Measurements from ENCODE around the gene ZC3H7A. TPM values are rescaled to one million over a fixed set of nuclear protein-coding genes. Genes with fewer than 3 reads are reported as not detected.
A peak's percentile ranks its signal among the peaks of the same experiment; 100 is the strongest.

The ZC3H7A gene
- total and polyA plus RNA-seq, 2 of the 8 experiments (the other 6 are each of a cell fraction or from before 2014, with no cell fraction given), result 32.0 to 55.9 TPM

GRCh38 chr16:11781773-11782172 lies 15.3 kb downstream of the ZC3H7A start:
- Histone ChIP-seq H4K91ac (replicated peaks; ENCODE audit: insufficient read length, low read length) (no peak overlapping the region), H3K4me2 (ENCODE audit: insufficient read depth in 1 of 2, low read depth in 2 of 2, low read length in 2 of 2) (no peak overlapping the region), H3K9ac (replicated peaks in 1 of 4; ENCODE audit: extremely low read depth in 1 of 4, low read depth in 3 of 4, low read length in 3 of 4) (no peak overlapping the region), H2BK120ac (replicated peaks; ENCODE audit: low read depth, low read length) (no peak overlapping the region), H3K56ac (replicated peaks; ENCODE audit: insufficient read length, low read depth, low read length) (no peak overlapping the region), H3K23ac (ENCODE audit: insufficient read length) (no peak overlapping the region), H2BK12ac (ENCODE audit: low read depth, low read length) (no peak overlapping the region), H3K4me3 (ENCODE audit: extremely low read depth in 1 of 4, insufficient read depth in 2 of 4, low read depth in 3 of 4, low read length in 4 of 4) (no peak overlapping the region), H3K18ac (ENCODE audit: extremely low read depth, low read length) (no peak overlapping the region), H2AK5ac (ENCODE audit: low read depth, low read length) (no peak overlapping the region), H3K27me3 (replicated peaks in 1 of 4; ENCODE audit: control insufficient read depth in 3 of 4, extremely low read depth in 1 of 4, insufficient read depth in 3 of 4, low read length in 3 of 4) (no peaks in the 10 kb centered on the region), H3K27ac (ENCODE audit: low read depth, low read length) (peak overlapping the region; percentile 34; the same call in 1 of the 2 replicates), H3K4me1 (replicated peaks in 1 of 4; ENCODE audit: control insufficient read depth in 3 of 4, insufficient read depth in 4 of 4, low read length in 3 of 4) (no peaks in the 10 kb centered on the region), H4K20me1 (replicated peaks in 1 of 2; ENCODE audit: control insufficient read depth in 1 of 2, insufficient read depth in 2 of 2, low read length in 2 of 2) (peaks cover 0 to 2% of the 10 kb centered on the region in 2 experiments), H4K8ac (ENCODE audit: extremely low read depth, insufficient read depth, low read length) (no peak overlapping the region), H3K4ac (replicated peaks; ENCODE audit: insufficient read length, low read depth, low read length) (no peak overlapping the region), H3K79me2 (ENCODE audit: control insufficient read depth in 1 of 2, insufficient read depth in 2 of 2, low read length in 2 of 2) (peaks cover 0 to 34% of the 10 kb centered on the region in 2 experiments; a peak in 2 of 4 replicates), H2BK15ac (ENCODE audit: low read length) (no peak overlapping the region), H3K79me1 (ENCODE audit: low read depth, low read length) (peaks cover 5% of the 10 kb centered on the region; the same call in 1 of the 2 replicates), H2BK20ac (ENCODE audit: low read length) (no peak overlapping the region), H3K23me2 (ENCODE audit: low read depth, low read length) (no peaks in the 10 kb centered on the region), H2BK5ac (ENCODE audit: low read depth, low read length) (no peak overlapping the region), H3K14ac (ENCODE audit: insufficient read length) (no peak overlapping the region), H3K36me3 (ENCODE audit: control insufficient read depth in 2 of 4, insufficient read depth in 4 of 4, low read length in 3 of 4) (peaks cover 0 to 12% (median 0%) of the 10 kb centered on the region in 4 experiments; a peak in 3 of 8 replicates), H2AFZ (ENCODE audit: low read length) (no peak overlapping the region), H3K9me3 (ENCODE audit: insufficient read depth in 2 of 2, low read depth in 1 of 2, low read length in 1 of 2) (no peaks in the 10 kb centered on the region), H4K5ac (ENCODE audit: insufficient read length, low read depth, low read length) (no peak overlapping the region)
- DNase-seq (ENCODE audit: low read depth in 1 of 2, low spot score in 2 of 2), result no peak
- FAIRE-seq, result no peak
- 87% methylated on average over 5 of the region's 5 CpGs; no CpG with 5 or more reads in 1 of the 2 experiments for WGBS, 2 experiments (ENCODE audit: extremely low coverage in 1 of 2, insufficient coverage in 1 of 2, insufficient read length in 1 of 2, insufficient replicate concordance in 2 of 2, low coverage in 1 of 2, low lambda C conversion rate in 2 of 2, missing lambda C conversion rate in 1 of 2)
- CTCF ChIA-PET (ENCODE audit: partially characterized antibody), result interaction anchor here (1.3 to 3.2 kb wide), 2 partner anchors 10 to 16 kb away, joined by 4 to 14 read pairs; partner anchors contain the start of gene ZC3H7A
- POLR2A ChIA-PET (ENCODE audit: partially characterized antibody), result interaction anchor here (1.5 to 2.2 kb wide), 3 partner anchors 9 to 14 kb away, joined by 4 to 12 read pairs (median 6); no protein-coding TSS in a partner anchor
- TF ChIP-seq POLR2AphosphoS5 (IDR thresholded peaks at IDR 0.05; ENCODE audit: low read depth, low read length) (no peak), RXRA (IDR thresholded peaks at IDR 0.05; ENCODE audit: insufficient read depth, low read depth, low read length) (no peak), GABPA (IDR thresholded peaks at IDR 0.05; ENCODE audit: borderline replicate concordance, insufficient read depth, low read length) (no peak), TCF12 (IDR thresholded peaks at IDR 0.05; ENCODE audit: low read depth, low read length) (no peak), CBX5 (IDR thresholded peaks at IDR 0.05; ENCODE audit: low read depth, low read length) (no peak)
